GM21526 (cell line): ENCODE data around the gene PCDH11Y.
"Not testable (repeated sequence)": the region's sequence is repeated elsewhere in the genome, so short reads cannot be mapped to it uniquely, and the experiment has no call there.

ENCODE experiments used
- ATAC-seq: cut with Tn5 transposase; IDR thresholded peaks from one replicate; pipeline ENCODE4 v1.9.1; 2021; ENCODE audit warnings: moderate library complexity; ENCODE audit not compliant: unreplicated experiment, low FRiP score

PCDH11Y gene, protein sequence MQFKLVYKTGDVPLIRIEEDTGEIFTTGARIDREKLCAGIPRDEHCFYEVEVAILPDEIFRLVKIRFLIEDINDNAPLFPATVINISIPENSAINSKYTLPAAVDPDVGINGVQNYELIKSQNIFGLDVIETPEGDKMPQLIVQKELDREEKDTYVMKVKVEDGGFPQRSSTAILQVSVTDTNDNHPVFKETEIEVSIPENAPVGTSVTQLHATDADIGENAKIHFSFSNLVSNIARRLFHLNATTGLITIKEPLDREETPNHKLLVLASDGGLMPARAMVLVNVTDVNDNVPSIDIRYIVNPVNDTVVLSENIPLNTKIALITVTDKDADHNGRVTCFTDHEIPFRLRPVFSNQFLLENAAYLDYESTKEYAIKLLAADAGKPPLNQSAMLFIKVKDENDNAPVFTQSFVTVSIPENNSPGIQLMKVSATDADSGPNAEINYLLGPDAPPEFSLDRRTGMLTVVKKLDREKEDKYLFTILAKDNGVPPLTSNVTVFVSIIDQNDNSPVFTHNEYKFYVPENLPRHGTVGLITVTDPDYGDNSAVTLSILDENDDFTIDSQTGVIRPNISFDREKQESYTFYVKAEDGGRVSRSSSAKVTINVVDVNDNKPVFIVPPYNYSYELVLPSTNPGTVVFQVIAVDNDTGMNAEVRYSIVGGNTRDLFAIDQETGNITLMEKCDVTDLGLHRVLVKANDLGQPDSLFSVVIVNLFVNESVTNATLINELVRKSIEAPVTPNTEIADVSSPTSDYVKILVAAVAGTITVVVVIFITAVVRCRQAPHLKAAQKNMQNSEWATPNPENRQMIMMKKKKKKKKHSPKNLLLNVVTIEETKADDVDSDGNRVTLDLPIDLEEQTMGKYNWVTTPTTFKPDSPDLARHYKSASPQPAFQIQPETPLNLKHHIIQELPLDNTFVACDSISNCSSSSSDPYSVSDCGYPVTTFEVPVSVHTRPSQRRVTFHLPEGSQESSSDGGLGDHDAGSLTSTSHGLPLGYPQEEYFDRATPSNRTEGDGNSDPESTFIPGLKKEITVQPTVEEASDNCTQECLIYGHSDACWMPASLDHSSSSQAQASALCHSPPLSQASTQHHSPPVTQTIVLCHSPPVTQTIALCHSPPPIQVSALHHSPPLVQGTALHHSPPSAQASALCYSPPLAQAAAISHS (N-terminal part only)

DNA sequence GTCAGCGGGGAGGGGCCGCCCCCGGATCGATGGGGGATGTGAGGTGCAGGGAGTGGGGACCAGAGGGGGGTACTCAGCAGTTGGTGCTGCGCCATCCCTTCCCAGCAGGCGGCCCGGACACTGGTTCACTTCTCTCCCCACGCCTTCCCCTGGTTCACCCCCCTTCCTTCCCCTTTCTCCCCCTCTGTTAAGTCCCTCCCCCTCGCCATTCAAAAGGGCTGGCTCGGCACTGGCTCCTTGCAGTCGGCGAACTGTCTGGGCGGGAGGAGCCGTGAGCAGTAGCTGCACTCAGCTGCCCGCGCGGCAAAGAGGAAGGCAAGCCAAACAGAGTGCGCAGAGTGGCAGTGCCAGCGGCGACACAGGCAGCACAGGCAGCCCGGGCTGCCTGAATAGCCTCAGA is at the start of gene PCDH11Y:
TSS of gene PCDH11Y (plus strand) at position 240 of the 400 bp plus-strand sequence. CDS start 56,804 bp downstream, outside the sequence.
- not testable (repeated sequence) for ATAC-seq

DNA sequence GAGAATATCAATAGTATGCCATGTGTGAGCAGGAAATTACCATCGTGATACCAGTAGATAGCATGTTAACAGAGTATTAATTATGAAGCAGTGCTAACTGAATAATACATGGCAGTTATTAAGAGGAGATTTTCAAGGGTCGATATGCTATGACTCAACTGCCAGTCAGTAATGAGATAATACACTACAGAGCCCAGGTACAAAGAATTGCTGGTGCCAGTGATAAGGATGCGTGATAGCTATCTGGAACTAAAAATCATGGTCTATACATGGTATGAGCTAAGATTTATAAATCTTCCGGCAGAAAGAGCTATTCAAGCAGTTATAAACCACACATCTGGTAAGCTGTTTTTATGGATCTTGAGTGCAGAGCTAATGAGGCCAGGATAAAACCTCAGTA is 32.2 kb upstream of the PCDH11Y start:
- not testable (repeated sequence) for ATAC-seq

DNA sequence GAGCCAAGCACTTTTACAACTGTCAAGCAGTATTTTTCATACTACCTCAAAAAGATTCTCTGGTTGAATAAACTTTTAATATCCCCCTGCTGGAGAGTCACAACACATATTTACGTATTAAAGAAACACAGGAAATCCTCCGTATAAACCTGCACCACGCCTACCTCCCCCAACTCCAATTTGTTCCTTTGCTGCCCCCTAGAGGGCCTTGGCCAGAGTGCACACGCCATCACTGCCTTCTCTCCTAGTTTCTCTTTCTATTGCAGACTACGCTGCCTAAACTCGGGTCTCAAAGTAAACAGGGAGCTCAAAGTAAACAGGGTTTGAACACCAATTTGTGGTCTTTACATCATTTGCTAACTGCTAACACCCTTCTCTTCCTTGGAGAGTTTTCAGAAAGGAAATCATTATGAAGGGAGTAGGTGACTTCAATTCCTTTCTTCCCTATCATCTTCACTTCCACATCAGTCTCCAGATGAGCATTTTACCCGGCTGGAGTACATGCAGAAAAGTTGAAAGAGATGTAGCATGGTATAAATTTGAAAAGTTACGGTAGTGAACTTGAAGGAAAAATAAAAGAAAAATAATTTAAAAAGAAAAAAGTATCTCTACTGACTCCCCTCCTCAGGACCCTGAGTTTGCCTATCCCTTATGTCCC is 8.2 kb upstream of the PCDH11Y start:
- ATAC-seq, result peak; percentile 99

DNA sequence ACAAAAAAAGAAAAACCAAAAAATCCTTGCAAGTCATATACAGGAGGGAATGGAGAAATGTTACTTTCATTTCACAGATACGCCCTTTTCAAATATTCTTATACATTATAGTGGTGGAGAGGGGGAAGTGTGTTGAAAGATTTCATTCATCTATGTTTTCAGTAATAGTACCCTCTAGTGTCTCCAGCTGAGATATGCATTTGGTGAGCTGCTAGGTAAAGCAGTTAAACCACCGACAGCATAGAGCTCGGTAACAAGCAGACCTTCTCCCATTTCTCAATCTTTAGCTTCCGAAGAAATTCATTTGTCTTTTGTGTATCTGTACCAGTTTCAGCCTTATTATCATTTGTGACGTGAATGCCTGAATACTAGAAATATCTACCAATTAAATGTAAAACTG is 5.2 kb upstream of the PCDH11Y start:
- not testable (repeated sequence) for ATAC-seq

DNA sequence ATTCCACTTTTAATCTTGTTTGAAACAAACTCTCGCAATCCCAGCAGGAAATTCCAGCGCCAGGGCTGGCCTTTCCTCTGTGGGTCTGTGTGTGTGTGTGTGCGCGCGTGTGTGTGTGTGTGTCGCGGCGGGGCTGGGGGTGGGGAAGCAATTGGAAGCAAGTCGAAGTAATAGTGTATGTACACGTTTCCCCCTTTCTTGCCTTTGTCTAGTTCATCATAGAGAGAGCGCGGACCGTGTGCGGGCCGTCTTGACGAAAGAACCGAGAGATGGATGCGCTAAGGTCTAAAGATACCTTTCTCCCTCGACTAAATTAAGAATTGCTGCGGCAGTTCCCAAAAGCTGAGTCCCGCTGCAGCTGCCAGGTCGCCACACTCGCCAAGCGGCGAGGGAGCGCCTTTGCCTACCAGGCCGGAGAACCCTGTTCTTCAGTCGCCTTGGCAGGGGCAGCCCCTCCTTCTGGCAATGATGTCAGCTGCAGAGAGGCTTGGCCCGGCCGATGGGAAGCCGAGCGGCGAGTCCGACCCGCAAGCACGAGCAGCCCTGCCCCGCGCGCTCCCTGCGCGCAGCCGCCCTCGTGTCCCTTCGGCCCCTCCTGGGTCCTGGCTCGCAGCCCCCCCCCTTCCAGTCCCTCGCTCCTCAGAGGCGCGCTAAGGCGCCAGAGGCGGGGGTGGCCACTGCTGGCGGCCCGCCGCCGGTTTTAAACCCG is 2.5 kb downstream of the PCDH11Y start:
- not testable (repeated sequence) for ATAC-seq

DNA sequence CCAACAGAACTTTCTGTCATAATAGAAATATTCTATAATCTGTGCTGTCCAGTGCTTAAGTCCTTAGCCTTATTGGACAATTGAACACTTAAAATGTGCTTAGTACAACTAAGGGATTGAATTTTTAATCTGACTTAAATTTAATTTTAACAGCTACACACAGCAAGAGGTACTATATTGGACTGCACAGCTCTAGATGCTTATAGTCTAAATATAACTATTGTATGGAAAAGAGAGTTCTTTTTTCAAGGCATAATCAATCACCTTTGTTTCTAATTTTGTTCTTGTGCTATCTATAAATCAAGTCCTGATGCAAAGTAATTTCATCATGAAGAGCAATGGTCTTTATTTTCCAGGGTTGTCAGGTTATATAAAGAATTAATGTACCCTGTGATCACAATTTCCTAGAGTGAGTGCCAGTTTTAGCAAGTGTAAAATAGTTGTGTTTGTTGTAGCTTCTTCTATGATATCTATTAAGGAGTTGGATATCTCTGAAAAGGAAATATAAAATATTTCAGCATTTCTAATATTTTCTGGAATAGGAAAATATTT is 39.0 kb downstream of the PCDH11Y start:
- not testable (repeated sequence) for ATAC-seq

DNA sequence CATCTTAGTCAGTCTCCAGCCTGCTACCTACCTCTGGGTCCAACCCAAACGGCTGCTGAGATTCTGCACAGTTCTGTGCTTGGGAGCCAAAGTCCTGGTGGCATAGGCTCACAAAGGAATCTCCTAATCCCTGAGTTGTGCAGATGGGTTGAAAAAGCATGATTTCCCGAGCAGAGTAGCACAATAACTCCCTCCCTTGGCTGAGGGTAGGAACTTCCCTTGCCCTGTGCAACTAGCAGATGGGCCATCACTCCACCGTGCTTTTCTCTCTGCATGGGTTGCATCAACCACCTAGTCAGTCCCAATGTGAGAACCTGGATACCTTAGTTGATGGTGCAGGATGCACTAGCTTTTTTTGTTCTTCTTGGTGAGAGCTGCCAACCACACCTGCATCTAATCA is 82.9 kb downstream of the PCDH11Y start:
- ATAC-seq, result not testable (repeated sequence)

DNA sequence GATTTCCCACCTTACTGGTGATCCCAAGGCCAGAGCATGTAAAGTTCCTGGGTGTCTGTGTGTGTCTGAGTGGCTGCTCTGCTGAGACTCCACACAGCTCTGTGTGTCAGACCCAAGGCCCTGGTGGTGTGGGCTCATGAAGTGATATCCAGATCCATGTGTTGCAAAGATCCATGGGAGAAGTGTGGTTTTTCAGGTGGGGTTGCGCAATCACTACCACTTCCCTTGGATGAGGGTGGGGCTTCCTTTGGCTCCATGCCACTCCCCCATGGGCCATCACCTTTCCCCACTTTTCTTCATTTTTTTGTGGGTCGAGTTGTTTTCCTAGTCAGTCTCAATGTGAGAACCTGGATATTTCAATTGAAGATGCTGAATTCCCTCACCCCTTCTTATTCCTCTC is 182.9 kb downstream of the PCDH11Y start:
- not testable (repeated sequence) for ATAC-seq

DNA sequence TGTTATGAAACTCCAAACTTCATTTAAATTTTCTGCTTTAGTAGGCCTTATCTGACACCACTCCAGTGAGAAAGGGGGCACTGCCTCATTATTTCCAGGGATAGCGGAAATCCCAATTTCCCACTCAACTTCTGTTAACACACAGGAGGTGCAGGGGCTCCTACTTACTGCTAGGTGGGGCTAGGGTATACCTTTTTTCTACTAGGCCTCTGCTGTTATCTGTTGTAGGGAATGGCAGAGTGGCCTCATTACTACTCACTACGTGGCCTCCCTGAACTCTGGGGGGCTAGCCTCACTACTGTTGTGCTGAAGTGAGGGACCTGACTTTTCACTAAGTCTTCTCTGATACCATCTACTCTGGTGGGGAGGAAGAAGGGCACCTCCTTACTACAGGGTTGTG is 215.0 kb downstream of the PCDH11Y start:
- not testable (repeated sequence) for ATAC-seq

DNA sequence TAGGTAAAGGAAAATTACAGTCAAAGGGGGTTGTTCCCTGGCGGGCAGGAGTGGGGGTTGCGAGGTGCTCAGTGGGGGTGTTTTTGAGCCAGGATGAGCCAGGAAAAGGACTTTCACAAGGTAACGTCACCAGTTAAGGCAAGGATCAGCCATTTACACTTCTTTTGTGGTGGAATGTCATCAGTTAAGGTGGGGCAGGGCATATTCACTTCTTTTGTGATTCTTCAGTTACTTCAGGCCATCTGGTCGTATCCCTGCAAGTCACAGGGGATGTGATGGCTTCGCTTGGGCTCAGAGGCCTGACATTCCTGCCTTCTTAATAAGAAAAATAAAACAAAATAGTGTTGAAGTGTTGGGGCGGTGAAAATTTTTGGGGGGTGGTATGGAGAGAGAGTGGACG is 324.8 kb downstream of the PCDH11Y start:
- ATAC-seq, result not testable (repeated sequence)

DNA sequence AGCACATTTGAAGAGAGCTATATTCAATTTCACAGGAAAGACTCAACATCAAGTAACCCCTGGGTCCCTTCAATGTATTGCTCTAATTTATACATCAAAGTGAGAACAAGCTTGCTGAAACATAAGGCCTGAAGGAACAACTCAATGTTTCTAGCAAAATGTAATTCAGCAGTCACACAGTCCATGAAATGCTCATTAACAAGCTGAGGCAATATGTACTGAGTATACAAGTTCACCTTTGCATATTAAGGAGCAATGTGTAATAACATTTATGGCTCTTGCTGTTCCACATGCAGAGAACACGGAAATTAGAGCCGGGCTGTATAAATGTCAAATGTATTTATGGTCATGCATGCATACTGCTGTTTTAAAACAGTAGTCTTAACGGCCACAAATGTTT is 342.1 kb downstream of the PCDH11Y start:
- ATAC-seq, result not testable (repeated sequence)

DNA sequence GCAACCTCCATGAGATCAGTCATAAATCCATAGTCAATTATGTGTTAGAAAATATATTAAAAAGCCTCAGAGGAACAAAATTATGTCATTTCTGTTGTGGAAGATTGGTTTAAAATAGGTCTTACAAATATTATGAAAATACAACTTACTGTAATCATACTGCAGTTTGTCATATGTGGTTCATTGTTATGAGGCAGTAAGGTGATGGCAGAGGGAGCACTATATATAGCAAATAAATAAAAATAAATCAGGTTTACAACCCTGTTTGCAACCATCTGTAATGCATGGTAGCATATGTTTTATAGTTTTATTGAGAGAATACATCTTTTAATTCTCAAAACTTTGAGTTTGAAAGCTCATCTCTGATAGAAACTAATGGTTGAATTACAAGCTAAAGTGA is 543.6 kb downstream of the PCDH11Y start:
- ATAC-seq, result not testable (repeated sequence)

DNA sequence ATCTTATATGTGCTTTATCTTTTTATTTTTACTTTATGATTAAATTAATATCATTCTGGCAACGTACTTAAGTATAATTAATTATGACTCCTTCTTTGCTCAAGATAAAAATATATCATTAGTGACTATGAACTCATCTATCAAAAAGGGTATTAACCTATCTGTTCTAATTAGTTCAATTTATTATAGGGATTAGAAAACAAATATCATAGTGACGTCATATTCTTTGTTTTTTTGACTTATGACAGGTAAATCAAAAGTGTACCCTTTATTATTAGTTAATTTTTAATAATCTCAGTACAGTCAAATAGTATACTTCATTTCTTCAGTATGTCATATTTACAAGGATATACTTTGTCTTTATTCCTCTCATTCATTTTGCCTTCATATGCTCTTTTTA is 638.5 kb downstream of the PCDH11Y start:
- not testable (repeated sequence) for ATAC-seq

DNA sequence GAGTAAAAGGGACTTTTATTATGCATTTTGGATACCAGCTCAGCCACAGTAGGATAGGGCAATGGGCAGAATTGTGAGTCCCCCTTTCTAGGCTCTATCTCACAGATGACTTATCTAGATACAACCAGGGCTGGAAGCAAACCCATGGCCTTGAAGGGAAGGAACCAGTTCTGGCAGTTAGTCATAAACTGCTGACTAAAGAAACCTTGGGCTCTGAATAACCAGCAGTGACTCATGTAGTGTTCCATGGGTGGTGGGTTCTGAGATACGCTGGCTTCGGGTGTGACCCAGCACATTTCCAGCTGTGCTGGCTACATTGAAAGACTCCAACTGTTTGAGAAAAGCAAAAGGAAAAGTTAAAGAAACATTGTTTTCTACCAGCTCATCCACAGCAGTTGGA is 679.2 kb downstream of the PCDH11Y start:
- not testable (repeated sequence) for ATAC-seq

DNA sequence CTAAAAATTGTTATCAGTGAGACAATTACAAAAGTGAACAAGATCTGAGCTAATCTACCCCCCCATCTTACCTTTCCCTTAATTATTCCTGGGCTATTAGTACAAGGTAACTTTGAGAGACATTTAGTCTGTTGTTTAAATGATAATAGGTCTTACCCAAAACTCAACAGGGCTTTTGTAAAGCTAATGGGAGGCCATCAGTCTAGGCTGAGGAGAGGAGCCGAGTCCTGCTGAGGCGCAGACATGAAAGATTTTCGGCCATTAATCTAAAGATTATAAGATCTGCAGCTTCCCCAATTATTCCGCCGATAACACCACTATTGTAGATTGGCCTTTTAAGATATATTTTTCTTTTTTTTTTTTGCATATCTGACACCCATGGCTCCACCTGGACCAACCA is 708.6 kb downstream of the PCDH11Y start:
- ATAC-seq, result not testable (repeated sequence)

DNA sequence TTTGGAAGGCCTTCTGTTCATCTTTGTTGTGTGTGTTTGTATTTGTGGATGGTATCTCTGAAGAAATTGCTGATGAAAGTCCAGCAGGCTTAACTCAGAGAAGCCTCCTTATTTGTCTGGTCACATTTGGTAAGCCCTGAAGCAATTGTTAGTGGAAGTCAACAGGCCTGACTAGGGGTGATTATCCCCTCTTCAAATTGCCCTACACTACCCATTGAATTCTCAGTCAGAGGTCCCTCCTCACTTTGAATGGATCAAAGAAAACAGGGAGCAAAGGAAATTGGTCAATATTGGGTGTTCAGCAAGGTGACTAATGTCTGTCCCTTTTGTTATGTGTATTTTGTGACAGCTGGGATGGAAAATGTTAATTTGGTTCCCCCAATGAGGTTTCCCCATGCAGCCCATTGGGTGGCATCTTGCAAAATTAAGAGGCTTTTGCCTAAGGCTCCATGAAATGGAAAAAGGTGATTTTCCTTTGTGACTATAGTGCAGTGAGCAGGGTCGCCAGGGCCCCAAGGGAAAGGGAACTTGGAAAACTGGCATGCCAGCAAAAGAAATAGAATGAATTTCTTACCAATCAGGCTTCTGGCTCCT is 709.8 kb downstream of the PCDH11Y start:
- not testable (repeated sequence) for ATAC-seq

DNA sequence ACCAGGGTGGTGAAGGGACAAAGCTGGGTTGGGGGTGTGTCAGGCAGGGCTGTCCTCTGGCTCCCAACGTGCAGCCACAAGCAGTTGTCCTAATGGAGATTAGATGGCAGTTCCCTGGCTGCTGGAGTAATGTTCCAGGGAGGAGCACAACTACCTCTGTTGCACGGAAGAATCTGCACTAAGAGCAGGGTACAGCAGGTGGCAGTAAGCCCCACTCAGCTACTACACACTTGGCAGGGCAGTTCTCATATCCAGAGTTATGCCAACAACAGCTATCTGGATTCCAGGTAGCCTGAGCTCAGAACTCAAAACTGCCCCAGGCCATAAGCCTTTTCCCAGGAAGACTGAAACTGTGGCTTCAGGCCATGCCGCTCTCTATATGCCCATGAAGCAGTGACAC is 761.3 kb downstream of the PCDH11Y start:
- not testable (repeated sequence) for ATAC-seq

DNA sequence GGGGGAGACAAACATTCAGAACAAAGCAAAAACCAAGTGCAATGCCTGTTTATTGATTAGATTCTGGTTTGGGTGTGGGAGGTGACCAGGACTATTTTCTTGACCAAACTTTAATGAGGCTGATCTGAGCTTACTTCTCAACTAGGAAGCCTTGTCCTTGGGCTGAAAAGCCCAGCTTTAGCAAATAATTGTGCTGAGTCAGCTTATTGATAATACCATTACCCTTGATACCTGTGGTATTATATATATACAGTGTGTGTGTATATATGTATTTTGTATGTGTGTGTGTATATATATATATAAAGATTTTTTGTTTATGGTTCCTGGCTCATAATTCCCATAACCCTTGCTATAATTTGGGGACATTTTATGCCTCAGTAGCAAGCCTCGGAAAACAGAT is 776.4 kb downstream of the PCDH11Y start:
- not testable (repeated sequence) for ATAC-seq
